Kidney epithelial cell (primary cell): ENCODE measurements around the gene PGBD1. TPM values are rescaled to one million over a fixed set of nuclear protein-coding genes. Genes with fewer than 3 reads are reported as not detected.

Experiments
- DNase-seq: peaks from one replicate; pipeline ENCODE4 v3.0.0-alpha.2; 2010; ENCODE audit warnings: low read depth
- H3K27me3 ChIP-seq: 2 replicates; pipeline ENCODE4 v1.6.0; 2011; ENCODE audit warnings: low read length; ENCODE audit not compliant: control insufficient read depth, insufficient read depth
- H3K36me3 ChIP-seq: 2 replicates; pipeline ENCODE4 v1.5.1; 2011; ENCODE audit warnings: low read length; ENCODE audit not compliant: control insufficient read depth, insufficient read depth
- H3K4me3 ChIP-seq: 2 replicates; pipeline ENCODE4 v1.5.1; 2011; ENCODE audit warnings: low read depth, mild to moderate bottlenecking, control low read depth, low read length
- total RNA-seq: library from RNA; depleted of rRNA; stranded (reverse); fragments of >200 nt; gene quantifications from 2 replicates; pipeline ENCODE4 v1.2.3, GENCODE V29; 2015
- TF ChIP-seq, protein P1 (sequence below): IDR thresholded peaks from 2 replicates; pipeline ENCODE4 v1.5.1; 2011; ENCODE audit warnings: mild to moderate bottlenecking, moderate library complexity, low read length, control low read depth, inconsistent platforms; ENCODE audit not compliant: insufficient read depth, poor library complexity, severe bottlenecking

The PGBD1 gene
- total RNA-seq, 1 donor from 2014 or later = 6.6 TPM

DNA sequence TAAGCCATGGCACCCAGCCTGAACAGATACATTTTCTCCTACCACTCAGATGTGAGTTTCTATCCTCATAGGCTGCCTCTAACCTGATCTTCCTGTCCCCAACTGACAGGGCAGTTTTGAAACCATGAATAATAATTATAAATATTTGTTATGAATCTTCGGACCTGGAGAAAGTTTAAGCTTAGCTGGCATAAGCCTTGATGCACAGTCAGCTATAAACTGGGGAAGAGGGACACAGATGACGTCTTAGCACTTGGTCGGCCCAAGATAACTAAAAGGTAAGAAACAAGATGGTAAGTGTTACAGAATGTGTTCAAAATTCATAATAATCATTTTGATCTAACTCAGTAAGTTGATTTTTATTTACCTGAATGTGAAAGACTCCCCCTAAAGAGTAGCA lies 37.4 kb upstream of the PGBD1 start:
- H3K4me3 ChIP-seq = no peak overlapping the region
- no peak for DNase-seq
- H3K36me3 ChIP-seq = peaks cover 3% of the 10 kb centered on the region
- H3K27me3 ChIP-seq = no peaks in the 10 kb centered on the region
- TF ChIP-seq, protein P1, sequence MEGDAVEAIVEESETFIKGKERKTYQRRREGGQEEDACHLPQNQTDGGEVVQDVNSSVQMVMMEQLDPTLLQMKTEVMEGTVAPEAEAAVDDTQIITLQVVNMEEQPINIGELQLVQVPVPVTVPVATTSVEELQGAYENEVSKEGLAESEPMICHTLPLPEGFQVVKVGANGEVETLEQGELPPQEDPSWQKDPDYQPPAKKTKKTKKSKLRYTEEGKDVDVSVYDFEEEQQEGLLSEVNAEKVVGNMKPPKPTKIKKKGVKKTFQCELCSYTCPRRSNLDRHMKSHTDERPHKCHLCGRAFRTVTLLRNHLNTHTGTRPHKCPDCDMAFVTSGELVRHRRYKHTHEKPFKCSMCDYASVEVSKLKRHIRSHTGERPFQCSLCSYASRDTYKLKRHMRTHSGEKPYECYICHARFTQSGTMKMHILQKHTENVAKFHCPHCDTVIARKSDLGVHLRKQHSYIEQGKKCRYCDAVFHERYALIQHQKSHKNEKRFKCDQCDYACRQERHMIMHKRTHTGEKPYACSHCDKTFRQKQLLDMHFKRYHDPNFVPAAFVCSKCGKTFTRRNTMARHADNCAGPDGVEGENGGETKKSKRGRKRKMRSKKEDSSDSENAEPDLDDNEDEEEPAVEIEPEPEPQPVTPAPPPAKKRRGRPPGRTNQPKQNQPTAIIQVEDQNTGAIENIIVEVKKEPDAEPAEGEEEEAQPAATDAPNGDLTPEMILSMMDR = no peak

DNA sequence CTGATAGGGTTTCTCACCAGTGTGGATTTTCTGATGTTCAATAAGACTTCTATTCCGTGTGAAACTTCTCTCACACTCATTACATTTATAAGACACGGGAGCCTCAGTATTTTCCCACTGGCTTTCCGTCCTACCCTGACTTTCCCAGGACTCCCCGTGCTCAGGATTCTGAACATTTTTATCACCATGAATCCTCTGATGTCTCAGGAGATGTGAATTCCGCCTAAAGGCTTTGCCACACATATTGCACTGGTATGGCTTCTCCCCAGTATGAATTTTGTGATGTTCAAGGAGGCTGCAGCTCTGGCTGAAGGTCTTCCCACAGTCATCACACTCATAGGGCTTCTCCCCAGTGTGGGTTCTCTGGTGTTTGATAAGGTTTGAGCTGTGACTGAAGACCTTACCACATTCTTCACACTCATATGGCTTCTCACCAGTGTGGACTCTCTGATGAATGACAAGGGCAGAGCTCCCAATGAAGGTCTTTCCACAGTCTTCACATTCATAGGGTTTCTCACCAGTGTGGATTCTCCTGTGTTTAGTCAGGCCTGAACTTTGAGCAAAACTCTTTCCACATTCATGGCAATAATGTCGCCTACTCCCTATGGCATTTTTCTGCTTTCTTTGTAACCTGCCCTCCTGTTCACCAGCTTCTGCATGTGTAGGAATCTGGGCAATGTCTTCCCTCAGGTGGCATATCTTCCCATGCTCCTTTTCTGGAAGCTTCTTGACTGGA lies 36.0 kb upstream of the PGBD1 start:
- TF ChIP-seq, protein P1 = no peak
- no peak overlapping the region for H3K4me3 ChIP-seq
- peaks cover 3% of the 10 kb centered on the region for H3K36me3 ChIP-seq
- H3K27me3 ChIP-seq = no peaks in the 10 kb centered on the region
- DNase-seq = no peak

DNA sequence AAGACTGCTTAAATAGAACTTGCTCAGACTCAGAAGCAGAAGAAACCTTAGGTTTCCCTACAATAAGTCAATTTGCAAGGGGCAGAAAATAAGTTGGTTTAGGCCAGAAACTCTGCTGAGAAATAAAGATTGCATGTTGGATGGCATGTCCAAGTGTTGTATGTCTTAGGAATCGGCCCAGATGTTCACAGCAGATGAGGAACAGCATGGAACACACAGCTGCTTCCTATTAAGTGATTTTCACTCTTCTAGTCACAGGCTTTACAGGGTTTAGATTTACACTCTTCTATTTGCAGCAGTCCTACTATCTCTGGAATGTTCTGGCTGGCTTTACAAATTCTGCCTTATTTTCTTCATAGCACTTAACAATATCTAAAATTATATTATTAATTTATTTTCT lies 32.5 kb upstream of the PGBD1 start:
- Histone ChIP-seq H3K27me3 (no peaks in the 10 kb centered on the region), H3K4me3 (no peak overlapping the region), H3K36me3 (peaks cover 3% of the 10 kb centered on the region)
- DNase-seq = no peak
- TF ChIP-seq, protein P1 = no peak

DNA sequence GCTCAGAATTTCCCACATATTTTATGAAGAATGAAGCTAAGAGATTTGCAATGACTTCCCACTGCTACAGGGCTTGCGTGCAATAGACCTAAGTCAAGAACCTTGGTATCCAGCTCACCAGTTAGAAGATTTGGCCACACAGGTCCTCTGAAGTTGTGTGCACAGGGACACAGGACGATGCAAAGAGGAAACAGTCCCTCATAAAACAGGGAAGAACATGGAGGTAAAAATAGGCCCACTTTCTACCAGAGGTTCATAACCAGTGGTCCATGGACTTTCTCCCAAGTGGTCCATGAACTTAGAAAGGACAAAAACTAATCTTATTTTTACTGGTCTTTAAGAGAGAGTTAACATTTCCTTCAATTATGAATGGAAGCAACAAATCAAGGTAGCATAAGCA lies 30.6 kb upstream of the PGBD1 start:
- H3K4me3 ChIP-seq = no peak overlapping the region

DNA sequence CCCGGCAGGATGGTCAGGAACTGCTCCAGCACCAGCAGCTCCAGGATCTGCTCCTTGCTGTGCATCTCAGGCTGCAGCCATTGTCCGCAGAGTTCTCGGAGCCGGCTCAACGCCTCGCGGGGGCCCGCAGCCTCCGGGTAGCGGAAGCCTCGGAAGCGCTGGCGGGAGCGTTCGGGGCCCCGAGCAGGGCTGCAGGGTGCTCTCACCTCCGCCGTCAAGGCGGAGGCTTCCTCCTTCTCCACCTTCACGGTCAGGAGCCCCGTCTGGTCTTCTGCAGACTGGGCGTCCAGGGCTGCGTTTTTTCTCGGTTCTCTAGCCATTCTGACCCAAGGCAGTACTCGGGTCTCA lies 29.7 kb upstream of the PGBD1 start:
- no peak for DNase-seq
- Histone ChIP-seq H3K36me3 (peaks cover 1% of the 10 kb centered on the region), H3K27me3 (no peaks in the 10 kb centered on the region), H3K4me3 (peak overlapping the region; percentile 96)
- TF ChIP-seq, protein P1 = no peak

More for the DNA sequence above, 30.6 kb upstream of the PGBD1 start:
- no peak for DNase-seq
- TF ChIP-seq, protein P1 = no peak
- Histone ChIP-seq H3K36me3 (peaks cover 1% of the 10 kb centered on the region), H3K27me3 (no peaks in the 10 kb centered on the region)
